Measurements from ENCODE around the gene NCAPG. TPM values are rescaled to one million over a fixed set of nuclear protein-coding genes. Genes with fewer than 3 reads are reported as not detected.

NCAPG gene
- total and polyA plus RNA-seq, 2 of the 4 experiments (the other 2 are of a cell fraction) = 10.9 to 26.7 TPM

DNA sequence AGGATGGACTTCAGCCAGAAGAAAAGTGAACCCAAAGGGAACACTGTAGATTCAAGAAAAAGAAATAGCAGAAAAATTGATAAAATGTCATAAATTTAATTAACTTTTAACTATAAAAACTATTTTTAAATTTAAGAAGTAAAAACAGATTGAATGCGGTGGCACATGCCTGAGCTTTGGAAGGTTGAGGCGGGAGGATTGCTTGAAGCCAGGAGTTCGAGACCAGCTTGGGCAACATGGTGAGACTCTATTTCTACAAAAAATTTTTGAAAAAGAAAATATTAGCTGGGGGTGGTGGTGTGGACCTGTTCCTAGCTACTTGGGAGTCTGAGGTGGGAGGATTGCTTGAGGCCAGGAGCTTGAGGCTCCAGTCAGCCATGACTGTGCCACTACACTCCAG, 32.3 kb upstream of the NCAPG start:
- no peak overlapping the region for H3K18ac ChIP-seq (ENCODE audit: low read depth, low read length)
- ChIA-PET POLR2A (ENCODE audit: unreplicated experiment) (no interaction called here), CTCF (no interaction called here)
- peaks cover 5% of the 10 kb centered on the region; the same call in 1 of the 2 replicates for H3K4me1 ChIP-seq (ENCODE audit: control insufficient read depth, insufficient read depth, low read length)
- BruUV-seq (replicated peaks) = no TSS peak
- WGBS, 2 experiments (ENCODE audit: extremely low coverage in 2 of 2, insufficient read length in 1 of 2) = no CpG with 5 or more reads among the region's 3 CpGs
- H3K79me1 ChIP-seq (ENCODE audit: low read depth in 1 of 2, low read length in 2 of 2) = no peaks in the 10 kb centered on the region
- H3K56ac ChIP-seq (ENCODE audit: extremely low read depth, insufficient read depth, low read length) = no peak overlapping the region
- H2BK120ac ChIP-seq (ENCODE audit: low read depth, low read length) = no peak overlapping the region
- H3K36me3 ChIP-seq (ENCODE audit: control insufficient read depth, insufficient read depth, low read length) = no peaks in the 10 kb centered on the region
- H3K4me2 ChIP-seq (ENCODE audit: low read depth, low read length) = no peak overlapping the region
- H3K4me3 ChIP-seq (ENCODE audit: insufficient read depth, low read depth, low read length) = no peak overlapping the region
- H3K9ac ChIP-seq (ENCODE audit: low read depth, low read length) = no peak overlapping the region
- H2BK20ac ChIP-seq (ENCODE audit: low read depth, low read length) = no peak overlapping the region
- H4K20me1 ChIP-seq (ENCODE audit: insufficient read depth, low read length) = no peaks in the 10 kb centered on the region
- H3K14ac ChIP-seq (replicated peaks; ENCODE audit: low read depth, low read length) = no peak overlapping the region
- H4K91ac ChIP-seq (ENCODE audit: insufficient read depth, low read depth, low read length) = no peak overlapping the region
- H2AFZ ChIP-seq (replicated peaks; ENCODE audit: low read length, poor library complexity) = no peak overlapping the region
- H3K27ac ChIP-seq (ENCODE audit: insufficient read depth, low read length) = no peak overlapping the region
- no peak overlapping the region for H4K5ac ChIP-seq (ENCODE audit: low read depth, low read length)
- H3K23ac ChIP-seq (ENCODE audit: low read depth, low read length) = no peak overlapping the region
- peaks cover 25% of the 10 kb centered on the region for H3K27me3 ChIP-seq (ENCODE audit: control insufficient read depth, insufficient read depth, low read length)
- H3K4ac ChIP-seq (ENCODE audit: low read depth, low read length) = no peak overlapping the region
- H2AK9ac ChIP-seq (replicated peaks; ENCODE audit: low read depth, low read length, poor library complexity) = no peak overlapping the region
- no peaks in the 10 kb centered on the region for H3K9me1 ChIP-seq (ENCODE audit: insufficient read depth, low read length)
- TF ChIP-seq POLR2A (IDR thresholded peaks at IDR 0.05; ENCODE audit: low read depth, low read length) = no peak
- no peak for TF ChIP-seq MAZ (IDR thresholded peaks at IDR 0.05; ENCODE audit: borderline replicate concordance, low read depth, low read length)
- TF ChIP-seq, protein P1, sequence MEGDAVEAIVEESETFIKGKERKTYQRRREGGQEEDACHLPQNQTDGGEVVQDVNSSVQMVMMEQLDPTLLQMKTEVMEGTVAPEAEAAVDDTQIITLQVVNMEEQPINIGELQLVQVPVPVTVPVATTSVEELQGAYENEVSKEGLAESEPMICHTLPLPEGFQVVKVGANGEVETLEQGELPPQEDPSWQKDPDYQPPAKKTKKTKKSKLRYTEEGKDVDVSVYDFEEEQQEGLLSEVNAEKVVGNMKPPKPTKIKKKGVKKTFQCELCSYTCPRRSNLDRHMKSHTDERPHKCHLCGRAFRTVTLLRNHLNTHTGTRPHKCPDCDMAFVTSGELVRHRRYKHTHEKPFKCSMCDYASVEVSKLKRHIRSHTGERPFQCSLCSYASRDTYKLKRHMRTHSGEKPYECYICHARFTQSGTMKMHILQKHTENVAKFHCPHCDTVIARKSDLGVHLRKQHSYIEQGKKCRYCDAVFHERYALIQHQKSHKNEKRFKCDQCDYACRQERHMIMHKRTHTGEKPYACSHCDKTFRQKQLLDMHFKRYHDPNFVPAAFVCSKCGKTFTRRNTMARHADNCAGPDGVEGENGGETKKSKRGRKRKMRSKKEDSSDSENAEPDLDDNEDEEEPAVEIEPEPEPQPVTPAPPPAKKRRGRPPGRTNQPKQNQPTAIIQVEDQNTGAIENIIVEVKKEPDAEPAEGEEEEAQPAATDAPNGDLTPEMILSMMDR (conservative IDR thresholded peaks at IDR 0.05; ENCODE audit: low read depth, low read length) = no peak
- TF ChIP-seq, protein P2, sequence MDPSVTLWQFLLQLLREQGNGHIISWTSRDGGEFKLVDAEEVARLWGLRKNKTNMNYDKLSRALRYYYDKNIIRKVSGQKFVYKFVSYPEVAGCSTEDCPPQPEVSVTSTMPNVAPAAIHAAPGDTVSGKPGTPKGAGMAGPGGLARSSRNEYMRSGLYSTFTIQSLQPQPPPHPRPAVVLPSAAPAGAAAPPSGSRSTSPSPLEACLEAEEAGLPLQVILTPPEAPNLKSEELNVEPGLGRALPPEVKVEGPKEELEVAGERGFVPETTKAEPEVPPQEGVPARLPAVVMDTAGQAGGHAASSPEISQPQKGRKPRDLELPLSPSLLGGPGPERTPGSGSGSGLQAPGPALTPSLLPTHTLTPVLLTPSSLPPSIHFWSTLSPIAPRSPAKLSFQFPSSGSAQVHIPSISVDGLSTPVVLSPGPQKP (IDR thresholded peaks at IDR 0.05; ENCODE audit: borderline replicate concordance, low read depth, low read length) = no peak
- no peak for TF ChIP-seq NFE2L2 (IDR thresholded peaks at IDR 0.05; ENCODE audit: low read depth, low read length)
- TF ChIP-seq MXI1 (IDR thresholded peaks at IDR 0.05; ENCODE audit: borderline replicate concordance, low read depth, low read length) = no peak
- no peak for TF ChIP-seq RAD21 (IDR thresholded peaks at IDR 0.05; ENCODE audit: low read length)
- TF ChIP-seq MAFK (IDR thresholded peaks at IDR 0.05; ENCODE audit: low read depth, low read length) = no peak
- TF ChIP-seq, protein P3, sequence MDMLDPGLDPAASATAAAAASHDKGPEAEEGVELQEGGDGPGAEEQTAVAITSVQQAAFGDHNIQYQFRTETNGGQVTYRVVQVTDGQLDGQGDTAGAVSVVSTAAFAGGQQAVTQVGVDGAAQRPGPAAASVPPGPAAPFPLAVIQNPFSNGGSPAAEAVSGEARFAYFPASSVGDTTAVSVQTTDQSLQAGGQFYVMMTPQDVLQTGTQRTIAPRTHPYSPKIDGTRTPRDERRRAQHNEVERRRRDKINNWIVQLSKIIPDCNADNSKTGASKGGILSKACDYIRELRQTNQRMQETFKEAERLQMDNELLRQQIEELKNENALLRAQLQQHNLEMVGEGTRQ (IDR thresholded peaks at IDR 0.05; ENCODE audit: low read depth, low read length) = no peak
- TF ChIP-seq BHLHE40 (IDR thresholded peaks at IDR 0.05; ENCODE audit: low read depth, low read length) = no peak
- TF ChIP-seq CHD1 (IDR thresholded peaks at IDR 0.05; ENCODE audit: low read depth, low read length) = no peak
- TF ChIP-seq RCOR1 (IDR thresholded peaks at IDR 0.05; ENCODE audit: insufficient replicate concordance, low read length) = no peak
- no peak for TF ChIP-seq CEBPB (IDR thresholded peaks at IDR 0.05; ENCODE audit: low read depth, low read length)
- TF ChIP-seq FOS (IDR thresholded peaks at IDR 0.05; ENCODE audit: low read depth, low read length) = no peak
- no peak for TF ChIP-seq RFX5 (IDR thresholded peaks at IDR 0.05; ENCODE audit: low read depth, low read length)
- H2AK5ac ChIP-seq (ENCODE audit: low read depth, low read length) = no peak overlapping the region
- DNase-seq (no peak), ATAC-seq (ENCODE audit: low read depth) (no peak)
- intact Hi-C loops (cut with micrococcal nuclease) (no loop called here), in situ Hi-C loops (cut with MboI; ENCODE audit: low sequenced_read_pairs) (no loop called here), dilution Hi-C loops (cut with HindIII; ENCODE audit: low sequenced_read_pairs, unreplicated experiment) (no loop called here)
- H2BK5ac ChIP-seq (ENCODE audit: low read depth, low read length, poor library complexity, severe bottlenecking) = no peak overlapping the region
- H4K8ac ChIP-seq (ENCODE audit: low read depth in 2 of 2, low read length in 2 of 2) = no peak overlapping the region
- H3K9me3 ChIP-seq (ENCODE audit: control insufficient read depth, insufficient read depth, low read length) = no peaks in the 10 kb centered on the region
- H2BK15ac ChIP-seq (ENCODE audit: low read depth, low read length) = no peak overlapping the region
